GM18511 (cell line): ENCODE data around the gene ACO1.

ENCODE experiments used
- ATAC-seq: cut with Tn5 transposase; IDR thresholded peaks from one replicate; pipeline ENCODE4 v1.9.1; 2021; ENCODE audit warnings: mild to moderate bottlenecking, moderate library complexity; ENCODE audit not compliant: unreplicated experiment

Gene ACO1

GRCh38 chr9:32382565-32383320, 1.7 kb upstream of the ACO1 start:
- ATAC-seq = no peak

DNA sequence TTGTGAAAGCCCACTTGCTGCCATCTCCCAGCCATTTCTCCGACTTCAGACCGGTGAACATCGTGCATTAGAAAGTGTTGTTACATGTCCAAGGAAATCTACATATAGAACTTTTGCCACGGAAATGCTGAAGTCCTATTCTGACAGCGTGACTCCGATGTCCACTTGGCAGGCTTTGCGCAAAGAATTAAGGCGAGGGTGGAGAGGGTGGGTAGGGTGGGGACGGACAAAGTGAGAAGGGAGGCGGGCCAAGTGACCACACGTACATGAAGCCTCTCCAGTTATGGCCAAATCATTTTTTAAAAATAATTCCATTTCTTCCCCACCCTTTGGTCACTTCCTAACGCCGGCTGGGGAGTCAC, 460 bp upstream of the ACO1 start:
- ATAC-seq = no peak

- ATAC-seq = no peak
Measured at GRCh38 chr9:32385152-32385884, 875 bp downstream of the ACO1 start.

- no peak for ATAC-seq
Measured at GRCh38 chr9:32385885-32386283, 1.4 kb downstream of the ACO1 start.

DNA sequence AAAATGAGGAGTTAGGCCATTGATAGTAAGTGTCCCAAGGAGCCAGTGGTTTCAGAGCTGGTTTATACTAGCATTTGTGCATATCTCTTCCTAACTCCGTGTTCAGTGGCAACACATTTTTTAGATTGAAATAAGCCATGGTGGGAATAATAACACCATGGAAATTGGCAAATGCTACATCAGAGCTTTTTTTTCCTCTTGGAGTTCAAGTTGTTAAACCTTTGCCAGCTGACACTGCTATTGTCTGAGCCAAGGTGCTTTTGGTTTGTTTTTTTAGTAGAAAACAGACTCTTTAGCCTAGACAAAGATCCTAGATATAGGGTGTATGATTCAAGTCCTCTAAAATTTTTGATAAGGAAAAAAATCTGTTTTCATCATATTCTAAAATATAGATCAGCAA, 2.8 kb downstream of the ACO1 start:
- ATAC-seq = no peak

GRCh38 chr9:32389365-32389764, 4.9 kb downstream of the ACO1 start:
- no peak for ATAC-seq

DNA sequence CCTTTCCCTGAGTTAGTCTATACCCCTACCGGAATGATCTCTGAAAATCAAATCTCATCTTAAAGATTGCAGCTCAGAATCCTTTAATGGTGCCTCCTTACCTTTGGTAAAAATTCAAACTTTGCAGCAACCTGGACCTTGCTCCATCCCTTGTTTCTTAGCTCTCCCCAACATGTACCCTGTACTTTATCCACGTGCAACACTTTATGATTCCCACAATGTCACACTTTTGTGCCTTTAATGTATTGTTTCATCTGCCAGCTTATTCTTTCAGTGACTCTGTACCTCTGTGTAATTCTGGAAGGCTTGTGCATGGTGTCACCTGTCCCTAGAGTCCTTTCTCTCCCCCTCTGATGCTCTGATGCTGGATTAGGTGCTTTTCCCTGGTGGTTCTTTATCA, 9.5 kb downstream of the ACO1 start:
- ATAC-seq = no peak

DNA sequence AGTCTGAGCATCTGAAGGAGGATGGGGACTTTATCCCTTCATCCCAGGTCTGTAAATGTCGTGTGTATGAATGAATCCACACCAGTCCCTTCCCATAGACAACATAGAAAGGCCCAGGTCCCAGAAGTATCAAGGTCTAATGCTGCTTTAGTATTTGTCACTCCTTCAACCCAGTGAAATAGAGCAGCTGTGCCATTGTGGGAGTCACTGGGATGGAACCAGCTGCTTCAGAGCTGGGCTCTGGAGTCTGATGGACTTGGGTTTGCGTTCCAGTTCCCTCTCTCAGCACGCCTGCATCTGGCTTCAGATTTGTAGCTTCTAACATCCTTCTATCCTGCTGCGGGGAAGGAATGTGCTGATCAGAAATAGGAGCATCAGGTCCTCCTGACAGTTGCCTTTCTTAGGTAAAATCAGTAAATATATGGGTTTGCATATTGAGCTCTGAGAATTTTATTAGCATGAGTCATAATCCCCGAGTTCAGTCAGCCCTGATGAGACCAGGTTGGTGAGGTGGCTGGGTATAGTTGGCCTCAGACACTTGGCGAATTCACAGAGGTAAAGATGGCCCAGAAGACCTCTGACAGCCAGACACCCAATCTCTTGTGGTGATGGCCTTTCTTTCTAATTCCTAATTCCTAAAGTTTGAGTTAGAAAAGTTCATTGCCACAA, 10.1 kb downstream of the ACO1 start:
- ATAC-seq = no peak

DNA sequence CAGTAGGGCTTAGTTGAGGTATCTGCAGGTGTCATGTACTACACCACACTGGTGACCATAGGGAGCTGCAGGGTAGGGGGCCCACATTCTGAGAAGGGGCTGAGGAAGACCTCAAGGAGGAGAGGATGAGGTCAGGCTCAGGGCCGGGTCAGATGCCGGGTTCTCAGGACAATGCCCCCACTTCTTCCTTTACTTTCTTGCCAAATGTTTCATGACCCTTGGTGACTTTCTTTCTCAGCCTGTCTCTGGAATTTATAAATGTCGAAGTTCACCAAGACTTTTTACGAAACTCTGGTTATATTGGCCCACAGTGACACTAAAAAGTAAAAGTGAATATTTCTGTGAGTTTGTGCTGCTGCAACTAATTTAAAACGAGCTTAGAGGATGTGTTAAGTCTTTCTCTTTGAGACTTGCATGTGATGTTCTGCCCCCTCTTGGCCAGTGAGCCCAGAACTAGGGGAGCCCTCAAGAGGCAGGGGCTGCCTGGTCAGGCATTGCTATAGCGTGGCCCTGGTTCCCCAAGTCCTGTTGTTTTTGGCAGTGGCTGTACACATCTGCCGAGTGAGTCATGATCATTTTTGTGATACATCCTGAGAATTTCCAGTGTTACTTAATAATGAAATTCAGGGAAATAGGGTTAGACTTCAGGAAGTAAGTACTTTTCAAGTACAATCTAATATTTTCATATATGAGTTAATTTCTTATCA, 11.2 kb downstream of the ACO1 start:
- no peak for ATAC-seq

DNA sequence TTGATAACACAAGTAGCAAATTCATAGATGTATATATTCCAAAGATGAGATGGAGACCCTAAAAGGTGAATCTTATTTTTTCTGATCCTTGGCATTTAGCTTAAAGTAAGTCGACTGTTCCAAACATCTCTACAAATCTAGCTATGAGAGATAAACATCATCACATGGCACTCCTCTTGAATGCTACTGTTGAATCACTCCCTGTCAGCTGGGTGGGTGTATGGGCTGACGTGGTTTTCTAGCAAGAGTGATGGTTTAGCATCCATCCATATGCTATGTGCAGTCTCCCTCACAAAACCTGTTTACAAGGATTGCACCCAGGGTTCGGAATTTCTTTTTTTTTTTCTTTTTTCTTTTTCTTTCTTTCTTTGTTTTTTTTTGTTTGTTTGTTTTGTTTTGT, 13.8 kb downstream of the ACO1 start:
- no peak for ATAC-seq

GRCh38 chr9:32399110-32399815, 14.8 kb downstream of the ACO1 start:
- no peak for ATAC-seq

GRCh38 chr9:32401488-32401887, 17.0 kb downstream of the ACO1 start:
- ATAC-seq = peak; percentile 56

DNA sequence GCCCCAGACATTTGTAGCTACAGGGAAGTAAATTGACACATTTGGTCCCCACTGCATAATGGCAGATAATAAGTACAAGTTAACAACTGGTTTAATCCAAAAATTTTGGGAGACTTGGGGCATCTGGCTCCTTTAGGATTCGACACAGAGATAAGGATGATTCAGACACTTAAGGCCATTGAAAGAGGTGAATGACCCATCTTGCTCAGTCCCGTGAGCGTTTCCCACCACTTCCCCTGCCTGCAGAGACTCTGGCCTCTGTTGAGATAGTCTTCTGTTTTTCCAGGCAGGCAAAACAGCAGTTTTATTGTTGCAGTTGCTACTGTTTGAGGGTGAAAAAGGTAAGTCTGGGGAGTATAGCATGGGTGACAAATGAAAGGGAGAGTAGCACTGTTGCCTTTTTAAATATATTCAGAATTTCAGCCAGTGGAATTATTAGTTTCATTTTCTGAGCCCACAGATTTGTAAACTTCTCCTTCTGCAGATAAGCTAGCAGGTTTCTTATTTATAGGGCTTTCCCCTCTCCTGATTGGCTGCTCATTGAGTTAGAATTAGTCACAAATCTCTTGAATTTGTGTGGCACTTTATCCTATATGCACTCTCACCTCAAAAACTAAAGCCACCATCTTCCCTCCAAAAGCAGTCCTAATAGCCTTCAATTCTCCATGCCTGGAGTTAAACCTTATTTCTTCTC, 19.3 kb downstream of the ACO1 start:
- ATAC-seq = no peak

- no peak for ATAC-seq
Measured at GRCh38 chr9:32404402-32404801, 20.0 kb downstream of the ACO1 start.

GRCh38 chr9:32404856-32405255, 20.4 kb downstream of the ACO1 start:
- no peak for ATAC-seq

DNA sequence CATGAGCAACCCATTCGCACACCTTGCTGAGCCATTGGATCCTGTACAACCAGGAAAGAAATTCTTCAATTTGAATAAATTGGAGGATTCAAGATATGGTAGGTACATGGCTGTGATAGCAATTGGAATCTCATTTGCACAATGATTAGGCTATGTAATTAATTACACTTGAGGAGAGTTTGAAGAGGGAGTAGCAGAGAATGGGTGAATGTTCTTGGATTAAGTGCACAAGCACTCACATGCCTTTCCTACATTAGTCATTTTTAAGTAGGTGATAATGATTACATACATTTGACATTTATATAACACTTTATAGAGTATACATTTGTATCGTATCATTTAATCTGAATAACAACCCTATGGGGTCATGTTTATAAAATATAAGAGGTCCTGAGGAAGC, 21.1 kb downstream of the ACO1 start:
- no peak for ATAC-seq

DNA sequence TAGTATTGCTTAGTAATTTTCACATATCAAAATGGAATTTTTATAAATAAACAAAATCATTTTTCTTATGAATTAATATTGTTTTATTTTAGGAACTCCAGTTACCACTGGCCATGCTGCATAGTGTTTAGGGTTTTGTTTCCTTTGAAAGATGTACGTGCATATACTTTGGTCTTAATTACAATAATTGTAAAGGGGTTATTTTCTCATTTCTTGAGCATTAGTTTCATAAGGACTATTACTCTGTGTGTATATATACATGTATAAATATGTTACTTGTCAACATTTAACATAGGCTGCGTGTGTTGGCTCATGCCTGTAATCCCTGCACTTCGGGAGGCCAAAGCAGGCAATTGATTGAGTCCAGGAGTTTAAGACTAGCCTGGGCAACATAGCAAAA, 21.6 kb downstream of the ACO1 start:
- ATAC-seq = no peak

GRCh38 chr9:32411753-32412152, 27.3 kb downstream of the ACO1 start:
- ATAC-seq = no peak

DNA sequence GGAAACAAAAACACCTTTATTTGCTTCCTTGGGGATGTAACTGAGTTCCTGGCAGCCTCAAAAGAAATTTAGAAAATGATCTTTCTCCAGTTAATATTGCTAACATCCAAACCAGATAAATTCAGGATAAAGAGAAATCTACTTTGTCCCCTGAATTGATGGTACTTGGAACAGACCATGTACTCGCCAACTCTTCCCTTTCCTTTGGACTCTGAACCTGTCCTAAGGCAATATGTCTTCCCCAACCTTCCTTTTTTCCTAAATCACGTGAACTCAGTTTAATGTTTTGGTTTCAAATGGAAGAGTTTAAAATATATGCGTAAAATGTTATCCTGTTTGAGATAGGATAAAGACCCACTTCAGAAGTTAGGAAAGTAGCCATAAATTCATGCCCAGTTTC, 28.0 kb downstream of the ACO1 start:
- ATAC-seq = no peak

- no peak for ATAC-seq
Measured at GRCh38 chr9:32413424-32413823, 29.0 kb downstream of the ACO1 start.
